DND-41 (cell line): ENCODE results near the gene SPEM1.

Experiments used
- ATAC-seq: fragments of 200-7000 bp; cut with Tn5 transposase; 3 replicates; pipeline ENCODE4 v1.9.1; 2021; ENCODE audit warnings: low read depth; ENCODE audit not compliant: insufficient read depth
- DNase-seq: peaks from one replicate; pipeline ENCODE4 v3.0.0-alpha.2; 2020
- H2AFZ ChIP-seq: 2 replicates; pipeline ENCODE4 v1.6.0; 2012; ENCODE audit warnings: low read depth, low read length
- H3K27ac ChIP-seq: 2 replicates; pipeline ENCODE4 v1.5.1; 2012; ENCODE audit warnings: low read length, inconsistent platforms
- H3K27me3 ChIP-seq: fragments of 200-600 bp; sonication (generic); 2 replicates; pipeline ENCODE4 v1.6.0; 2012; ENCODE audit warnings: low read length, mild to moderate bottlenecking, inconsistent platforms; ENCODE audit not compliant: insufficient read depth, poor library complexity
- H3K36me3 ChIP-seq: 2 replicates; pipeline ENCODE4 v1.5.1; 2012; ENCODE audit warnings: low read length, inconsistent platforms; ENCODE audit not compliant: insufficient read depth
- H3K4me1 ChIP-seq: 2 replicates; pipeline ENCODE4 v1.5.1; 2012; ENCODE audit warnings: mild to moderate bottlenecking, low read length; ENCODE audit not compliant: insufficient read depth
- H3K4me2 ChIP-seq: 2 replicates; pipeline ENCODE4 v1.6.0; 2012; ENCODE audit warnings: mild to moderate bottlenecking, moderate library complexity, low read length, inconsistent platforms; ENCODE audit not compliant: insufficient read depth
- H3K4me3 ChIP-seq, 2 experiments: fragments of 200-600 bp in 1 of 2; shearing (Covaris generic) in 1 of 2; 2 replicates each; pipeline ENCODE4 v1.5.1; 2012 to 2016; ENCODE audit warnings: inconsistent platforms in 2 of 2, low read length in 2 of 2, mild to moderate bottlenecking in 2 of 2, low read depth in 1 of 2, moderate library complexity in 1 of 2
- H3K79me2 ChIP-seq: 2 replicates; pipeline ENCODE4 v1.6.0; 2012; ENCODE audit warnings: low read length, inconsistent platforms; ENCODE audit not compliant: insufficient read depth
- H3K9ac ChIP-seq: 2 replicates; pipeline ENCODE4 v1.6.0; 2012; ENCODE audit warnings: low read depth, mild to moderate bottlenecking, inconsistent platforms, low read length, moderate library complexity
- H3K9me3 ChIP-seq: 2 replicates; pipeline ENCODE4 v1.5.1; 2012; ENCODE audit warnings: low read length, moderate library complexity, mild to moderate bottlenecking, inconsistent platforms; ENCODE audit not compliant: insufficient read depth, severe bottlenecking
- H4K20me1 ChIP-seq: 2 replicates; pipeline ENCODE4 v1.6.0; 2012; ENCODE audit warnings: low read length; ENCODE audit not compliant: insufficient read depth
- EZH2 ChIP-seq: IDR thresholded peaks from 3 replicates; pipeline ENCODE4 v1.6.1; 2012; ENCODE audit warnings: borderline replicate concordance, low read depth, mild to moderate bottlenecking, moderate library complexity, low read length, inconsistent platforms; ENCODE audit not compliant: severe bottlenecking
- TF ChIP-seq, protein P1 (sequence below): IDR thresholded peaks from 2 replicates; pipeline ENCODE4 v1.5.1; 2012; ENCODE audit warnings: borderline replicate concordance, low read length, moderate library complexity, mild to moderate bottlenecking; ENCODE audit not compliant: poor library complexity, severe bottlenecking; ENCODE audit errors: extremely low read depth

SPEM1 gene

DNA sequence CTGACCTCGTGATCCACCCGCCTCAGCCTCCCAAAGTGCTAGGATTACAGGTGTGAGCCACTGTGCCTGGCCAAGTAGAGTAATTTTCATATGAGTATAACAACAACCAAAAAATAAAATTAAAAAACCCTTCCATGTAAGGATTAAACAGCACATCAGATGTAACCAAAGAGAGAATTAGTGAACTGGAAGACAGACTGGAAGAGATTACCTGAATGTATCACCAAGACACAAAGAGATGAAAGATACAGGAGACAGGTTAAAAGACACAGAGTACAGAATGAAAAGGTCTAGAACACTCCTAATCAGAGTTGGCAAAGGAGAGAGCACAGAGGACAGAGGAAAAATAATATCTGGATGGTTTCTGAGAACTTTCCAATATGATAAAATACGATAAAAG is 41.0 kb upstream of the SPEM1 start:
- TF ChIP-seq, protein P1, sequence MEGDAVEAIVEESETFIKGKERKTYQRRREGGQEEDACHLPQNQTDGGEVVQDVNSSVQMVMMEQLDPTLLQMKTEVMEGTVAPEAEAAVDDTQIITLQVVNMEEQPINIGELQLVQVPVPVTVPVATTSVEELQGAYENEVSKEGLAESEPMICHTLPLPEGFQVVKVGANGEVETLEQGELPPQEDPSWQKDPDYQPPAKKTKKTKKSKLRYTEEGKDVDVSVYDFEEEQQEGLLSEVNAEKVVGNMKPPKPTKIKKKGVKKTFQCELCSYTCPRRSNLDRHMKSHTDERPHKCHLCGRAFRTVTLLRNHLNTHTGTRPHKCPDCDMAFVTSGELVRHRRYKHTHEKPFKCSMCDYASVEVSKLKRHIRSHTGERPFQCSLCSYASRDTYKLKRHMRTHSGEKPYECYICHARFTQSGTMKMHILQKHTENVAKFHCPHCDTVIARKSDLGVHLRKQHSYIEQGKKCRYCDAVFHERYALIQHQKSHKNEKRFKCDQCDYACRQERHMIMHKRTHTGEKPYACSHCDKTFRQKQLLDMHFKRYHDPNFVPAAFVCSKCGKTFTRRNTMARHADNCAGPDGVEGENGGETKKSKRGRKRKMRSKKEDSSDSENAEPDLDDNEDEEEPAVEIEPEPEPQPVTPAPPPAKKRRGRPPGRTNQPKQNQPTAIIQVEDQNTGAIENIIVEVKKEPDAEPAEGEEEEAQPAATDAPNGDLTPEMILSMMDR, result no peak
- TF ChIP-seq EZH2, result no peak
- peaks cover 18% of the 10 kb centered on the region for H3K27me3 ChIP-seq
- no peaks in the 10 kb centered on the region for H3K9me3 ChIP-seq
- DNase-seq, result no peak
- no peak for ATAC-seq
- H3K9ac ChIP-seq, result no peak overlapping the region
- no peaks in the 10 kb centered on the region for H4K20me1 ChIP-seq
- H3K4me1 ChIP-seq, result peaks cover 7% of the 10 kb centered on the region
- no peak overlapping the region for H2AFZ ChIP-seq
- no peak overlapping the region for H3K27ac ChIP-seq
- H3K4me3 ChIP-seq, result no peak overlapping the region
- no peak overlapping the region for H3K4me2 ChIP-seq
- H3K79me2 ChIP-seq, result no peaks in the 10 kb centered on the region
- H3K36me3 ChIP-seq, result no peaks in the 10 kb centered on the region

DNA sequence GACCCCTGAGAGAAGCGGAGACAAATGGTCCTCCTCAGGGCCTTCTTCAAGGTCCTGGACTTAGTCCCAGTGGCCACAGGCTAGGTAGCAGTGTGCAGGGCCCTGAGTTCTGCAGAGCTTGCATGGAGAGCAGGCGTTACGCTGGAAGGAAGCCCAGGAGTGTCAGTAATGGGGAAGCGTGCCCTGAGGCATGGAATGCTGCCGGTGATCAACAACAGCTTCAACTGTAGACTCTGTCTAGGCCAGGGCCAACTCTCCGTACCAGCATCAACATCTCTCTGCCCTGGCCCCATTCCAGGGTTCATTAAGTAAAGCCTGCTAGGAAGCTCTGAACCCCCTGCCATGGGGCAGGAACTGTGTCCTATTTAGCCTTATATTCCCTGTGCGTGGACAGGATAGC is 39.8 kb upstream of the SPEM1 start:
- Histone ChIP-seq H3K36me3 (no peaks in the 10 kb centered on the region), H2AFZ (no peak overlapping the region), H3K27me3 (peaks cover 25% of the 10 kb centered on the region), H4K20me1 (no peaks in the 10 kb centered on the region), H3K9ac (no peak overlapping the region), H3K9me3 (no peaks in the 10 kb centered on the region), H3K4me3 (no peak overlapping the region), H3K4me2 (no peak overlapping the region), H3K4me1 (peaks cover 14% of the 10 kb centered on the region), H3K27ac (no peak overlapping the region), H3K79me2 (no peaks in the 10 kb centered on the region)
- no peak for DNase-seq
- TF ChIP-seq, protein P1, result no peak
- TF ChIP-seq EZH2, result no peak
- ATAC-seq, result no peak

DNA sequence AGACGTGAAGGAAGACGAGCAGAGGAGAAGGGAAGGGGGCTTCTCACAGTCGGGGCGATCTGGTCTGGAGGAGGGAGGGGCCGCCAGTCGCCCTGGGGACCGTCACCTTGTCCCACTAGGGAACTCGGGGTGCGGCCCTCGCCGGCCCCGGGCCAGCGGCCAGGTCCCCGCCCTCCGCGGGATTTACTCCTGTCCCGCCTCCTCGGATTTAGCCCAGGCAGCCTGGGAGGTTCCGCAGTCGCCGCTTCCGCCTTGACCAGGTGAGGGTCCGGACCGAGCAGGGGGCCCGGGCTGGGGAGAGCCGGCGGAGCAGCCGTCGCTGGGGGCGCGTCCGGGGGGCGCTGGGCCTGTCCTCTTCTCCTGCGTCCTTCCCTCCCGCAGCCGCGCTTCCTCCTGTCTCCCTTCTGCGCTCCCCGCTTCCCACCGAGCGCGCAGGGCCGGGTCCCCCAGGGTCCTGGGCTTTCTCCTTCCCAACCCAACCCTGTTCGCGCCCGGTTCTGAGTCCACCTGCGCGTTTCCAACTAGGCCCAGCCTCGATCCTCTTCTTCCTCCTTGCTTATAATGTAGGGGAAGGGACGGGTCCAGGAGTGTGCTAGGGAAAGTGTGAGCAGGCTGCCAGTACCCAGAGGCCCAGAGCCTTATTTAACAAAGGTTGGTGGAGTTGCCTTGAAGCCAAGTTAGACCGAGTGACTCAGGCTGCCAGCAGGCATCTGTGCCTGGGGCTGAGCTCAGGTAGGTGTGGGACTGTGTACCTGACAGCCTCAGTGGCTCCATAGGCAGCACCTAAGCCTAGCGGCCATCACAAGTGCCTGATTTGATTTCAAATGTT is 39.1 kb upstream of the SPEM1 start, which contains the start of gene TNK1:
TSS of gene TNK1 (plus strand) at position 235 of the 829 bp plus-strand sequence. CDS start 1,838 bp downstream, outside the sequence.
- ATAC-seq, result no peak
- no peak within 1 kb of the TSS for H3K4me3 ChIP-seq
- no peak within 1 kb of the TSS for H2AFZ ChIP-seq

More for the DNA sequence above, 39.1 kb upstream of the SPEM1 start, which contains the start of gene TNK1:
- TF ChIP-seq, protein P1, result no peak
- TF ChIP-seq EZH2, result no peak
- no peaks in the 10 kb centered on the region for H4K20me1 ChIP-seq
- H3K4me1 ChIP-seq, result peaks cover 14% of the 10 kb centered on the region
- no peak within 1 kb of the TSS for H3K9ac ChIP-seq
- H3K9me3 ChIP-seq, result no peaks in the 10 kb centered on the region
- no peaks in the 10 kb centered on the region for H3K79me2 ChIP-seq
- no peaks in the 10 kb centered on the region for H3K36me3 ChIP-seq
- H3K27ac ChIP-seq, result no peak within 1 kb of the TSS
- peaks cover 25% of the 10 kb centered on the region for H3K27me3 ChIP-seq
- no peak within 1 kb of the TSS for H3K4me2 ChIP-seq
- no peak for DNase-seq
